ENCODE measurements around the gene NDUFS6. TPM values are rescaled to one million over a fixed set of nuclear protein-coding genes. Genes with fewer than 3 reads are reported as not detected.

The NDUFS6 gene
- polyA plus RNA-seq = 10 to 100 TPM; 41.8 to 67.4 TPM

DNA sequence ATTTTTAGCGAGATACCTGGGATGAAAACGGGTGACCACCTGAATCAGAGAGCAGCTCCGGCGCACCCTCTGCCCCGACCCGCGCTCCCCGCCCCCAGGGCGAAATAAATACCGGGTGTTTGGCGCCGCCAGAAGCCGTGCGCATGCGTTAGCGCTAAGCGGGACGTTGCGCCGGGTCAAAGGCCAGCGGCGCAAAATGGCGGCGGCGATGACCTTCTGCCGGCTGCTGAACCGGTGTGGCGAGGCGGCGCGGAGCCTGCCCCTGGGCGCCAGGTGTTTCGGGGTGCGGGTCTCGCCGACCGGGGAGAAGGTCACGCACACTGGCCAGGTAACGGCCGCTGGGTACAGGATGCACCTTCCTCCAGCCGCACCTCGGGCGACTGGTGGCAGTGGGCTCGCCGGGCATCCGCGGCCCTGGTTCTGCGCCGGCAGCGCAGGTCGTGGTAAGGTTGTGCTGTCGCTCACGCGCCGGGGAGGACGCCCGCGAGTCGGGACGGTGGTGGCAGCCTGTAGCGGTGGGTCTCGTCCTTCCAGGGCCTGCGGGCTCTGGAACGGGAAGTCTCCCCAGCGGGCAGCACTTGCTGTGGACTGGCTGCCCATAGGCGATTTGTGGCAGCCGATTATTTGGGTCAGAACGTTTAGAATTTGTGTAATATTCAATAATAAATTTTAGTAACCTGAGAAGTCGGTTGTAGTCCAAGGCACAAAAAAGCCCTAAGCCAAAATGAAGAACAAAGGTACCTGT lies at the start of gene NDUFS6:
NDUFS6 (plus strand) TSS at position 186 of the 745 bp plus-strand sequence; CDS start at position 197, 11 bp downstream.
- peak within 1 kb of the TSS; percentile 69 to 88 for H3K27ac ChIP-seq (ENCODE audit: low read depth in 2 of 2, low read length in 1 of 2)
- 0% methylated on average over 66 to 69 of the region's 69 CpGs for WGBS, 2 donors
- no peaks in the 10 kb centered on the region for H3K9me3 ChIP-seq (ENCODE audit: control insufficient read depth in 2 of 2, insufficient read depth in 1 of 2, low read depth in 1 of 2, low read length in 1 of 2)
- no peaks in the 10 kb centered on the region for H3K27me3 ChIP-seq (ENCODE audit: control insufficient read depth in 1 of 2, insufficient read depth in 2 of 2, low read length in 2 of 2)
- H3K36me3 ChIP-seq (ENCODE audit: control insufficient read depth in 2 of 2, insufficient read depth in 2 of 2, low read length in 1 of 2) = peaks cover 15 to 37% of the 10 kb centered on the region in 2 donors
- peaks cover 3 to 5% of the 10 kb centered on the region in 2 donors for H3K4me1 ChIP-seq (ENCODE audit: control insufficient read depth in 2 of 2, insufficient read depth in 2 of 2, low read length in 1 of 2)
- H3K4me3 ChIP-seq (ENCODE audit: low read depth in 1 of 2, low read length in 2 of 2) = peak within 1 kb of the TSS; percentile 81 to 99

DNA sequence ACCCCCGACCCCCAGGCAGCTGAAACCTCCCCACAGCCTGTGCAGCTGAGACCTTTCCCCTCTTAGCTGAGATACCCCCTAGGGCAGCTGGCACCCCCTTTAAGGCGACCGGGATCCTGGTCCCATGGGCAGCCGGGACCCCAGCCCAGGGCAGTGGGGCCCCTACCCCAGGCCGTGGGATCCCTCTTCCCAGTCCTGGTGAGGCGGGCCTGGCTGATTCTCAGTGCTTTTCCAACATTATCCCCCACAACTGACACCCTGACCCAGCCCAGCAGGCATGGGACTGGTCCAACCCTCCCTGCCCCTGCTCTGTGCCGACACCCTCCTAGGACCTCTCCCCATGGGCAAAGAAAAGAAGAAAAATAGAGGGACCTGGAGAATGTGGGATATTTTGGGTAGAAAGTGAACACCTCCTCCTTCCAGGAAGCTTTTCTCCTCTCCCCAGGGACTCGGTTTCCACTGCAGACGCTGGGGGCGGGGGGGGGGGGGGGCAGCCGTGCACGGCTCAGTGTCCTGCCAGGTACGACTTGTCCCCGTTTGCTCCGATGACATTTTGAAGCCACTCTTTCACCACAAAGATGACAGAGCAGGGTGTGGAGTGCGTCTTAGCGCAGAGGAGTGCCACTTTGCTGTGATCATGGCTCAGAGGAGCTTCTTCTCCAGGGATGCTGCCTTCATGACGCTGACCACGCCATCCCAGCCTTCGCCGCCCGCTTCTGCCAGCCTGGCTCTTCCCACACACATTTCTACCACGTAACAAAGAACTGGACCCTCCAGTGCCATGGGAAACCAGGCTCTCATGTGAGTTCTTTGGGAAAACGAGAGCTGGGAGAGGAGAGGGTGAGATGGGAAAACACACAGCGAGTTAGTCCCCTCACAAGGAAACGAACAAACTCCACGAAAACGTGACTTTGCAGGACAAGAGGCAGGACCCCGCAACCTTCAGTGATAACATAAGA lies 49.1 kb upstream of the NDUFS6 start:
- no peaks in the 10 kb centered on the region for H3K36me3 ChIP-seq (ENCODE audit: control insufficient read depth in 2 of 2, insufficient read depth in 2 of 2, low read length in 1 of 2)
- H3K27ac ChIP-seq (ENCODE audit: low read depth in 2 of 2, low read length in 1 of 2) = no peak overlapping the region
- no peaks in the 10 kb centered on the region for H3K9me3 ChIP-seq (ENCODE audit: control insufficient read depth in 2 of 2, insufficient read depth in 1 of 2, low read depth in 1 of 2, low read length in 1 of 2)
- no peak overlapping the region for H3K4me3 ChIP-seq (ENCODE audit: low read depth in 1 of 2, low read length in 2 of 2)
- WGBS, 2 donors = 74 to 78% methylated on average over 27 to 28 of the region's 29 CpGs
- no peaks in the 10 kb centered on the region for H3K27me3 ChIP-seq (ENCODE audit: control insufficient read depth in 1 of 2, insufficient read depth in 2 of 2, low read length in 2 of 2)
- no peaks in the 10 kb centered on the region for H3K4me1 ChIP-seq (ENCODE audit: control insufficient read depth in 2 of 2, insufficient read depth in 2 of 2, low read length in 1 of 2)

DNA sequence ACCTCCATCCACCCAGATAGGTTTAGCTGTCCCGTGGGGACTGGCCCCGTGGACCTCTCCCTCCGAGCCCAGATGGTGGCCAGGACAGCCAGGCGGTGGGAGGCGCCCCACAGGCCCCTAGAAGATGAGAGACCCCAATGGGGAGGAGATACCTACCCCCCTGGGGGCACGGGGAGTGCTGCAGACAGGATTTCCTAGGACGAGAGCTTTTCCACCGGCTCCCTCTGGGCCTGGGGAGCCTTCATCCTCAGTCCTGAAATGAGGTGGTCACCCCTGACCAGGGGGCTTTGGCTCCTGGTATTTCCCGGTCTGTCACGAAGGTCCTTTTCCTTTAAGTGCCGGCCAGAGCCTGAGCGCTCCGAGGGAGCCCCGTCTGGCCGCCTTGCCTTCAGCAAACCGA lies 48.3 kb upstream of the NDUFS6 start:
- H3K4me1 ChIP-seq (ENCODE audit: control insufficient read depth in 2 of 2, insufficient read depth in 2 of 2, low read length in 1 of 2) = no peaks in the 10 kb centered on the region
- no peaks in the 10 kb centered on the region for H3K27me3 ChIP-seq (ENCODE audit: control insufficient read depth in 1 of 2, insufficient read depth in 2 of 2, low read length in 2 of 2)
- no peak overlapping the region for H3K4me3 ChIP-seq (ENCODE audit: low read depth in 1 of 2, low read length in 2 of 2)
- H3K9me3 ChIP-seq (ENCODE audit: control insufficient read depth in 2 of 2, insufficient read depth in 1 of 2, low read depth in 1 of 2, low read length in 1 of 2) = peaks cover 0 to 2% of the 10 kb centered on the region in 2 donors
- 73 to 77% methylated on average over 16 of the region's 16 CpGs for WGBS, 2 donors
- H3K27ac ChIP-seq (ENCODE audit: low read depth in 2 of 2, low read length in 1 of 2) = no peak overlapping the region
- H3K36me3 ChIP-seq (ENCODE audit: control insufficient read depth in 2 of 2, insufficient read depth in 2 of 2, low read length in 1 of 2) = no peaks in the 10 kb centered on the region

DNA sequence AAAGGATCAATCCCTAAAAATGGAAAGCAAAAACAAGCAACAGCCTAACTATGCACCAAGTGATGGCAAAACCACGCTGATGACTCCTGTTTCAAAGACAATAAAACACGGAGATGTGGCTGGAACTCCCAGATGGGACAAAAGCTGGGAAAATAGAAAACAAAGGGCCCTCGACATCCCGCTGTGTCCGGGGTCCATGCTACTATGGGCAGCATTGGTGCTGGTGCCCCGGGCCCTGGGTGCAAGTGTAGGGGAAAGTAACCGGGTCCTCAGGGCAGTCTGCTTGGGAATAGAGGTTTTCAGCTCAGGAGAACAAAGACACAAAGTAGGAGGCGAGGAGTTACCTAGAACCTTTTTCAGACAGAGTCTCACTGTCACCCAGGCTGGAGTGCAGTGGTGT lies 47.7 kb upstream of the NDUFS6 start:
- Histone ChIP-seq H3K27me3 (ENCODE audit: control insufficient read depth in 1 of 2, insufficient read depth in 2 of 2, low read length in 2 of 2) (no peaks in the 10 kb centered on the region), H3K4me3 (ENCODE audit: low read depth in 1 of 2, low read length in 2 of 2) (no peak overlapping the region), H3K9me3 (ENCODE audit: control insufficient read depth in 2 of 2, insufficient read depth in 1 of 2, low read depth in 1 of 2, low read length in 1 of 2) (peaks cover 0 to 2% of the 10 kb centered on the region in 2 donors), H3K27ac (ENCODE audit: low read depth in 2 of 2, low read length in 1 of 2) (no peak overlapping the region), H3K4me1 (ENCODE audit: control insufficient read depth in 2 of 2, insufficient read depth in 2 of 2, low read length in 1 of 2) (no peaks in the 10 kb centered on the region), H3K36me3 (ENCODE audit: control insufficient read depth in 2 of 2, insufficient read depth in 2 of 2, low read length in 1 of 2) (no peaks in the 10 kb centered on the region)
- WGBS, 2 donors = 85% methylated on average over 8 of the region's 8 CpGs

DNA sequence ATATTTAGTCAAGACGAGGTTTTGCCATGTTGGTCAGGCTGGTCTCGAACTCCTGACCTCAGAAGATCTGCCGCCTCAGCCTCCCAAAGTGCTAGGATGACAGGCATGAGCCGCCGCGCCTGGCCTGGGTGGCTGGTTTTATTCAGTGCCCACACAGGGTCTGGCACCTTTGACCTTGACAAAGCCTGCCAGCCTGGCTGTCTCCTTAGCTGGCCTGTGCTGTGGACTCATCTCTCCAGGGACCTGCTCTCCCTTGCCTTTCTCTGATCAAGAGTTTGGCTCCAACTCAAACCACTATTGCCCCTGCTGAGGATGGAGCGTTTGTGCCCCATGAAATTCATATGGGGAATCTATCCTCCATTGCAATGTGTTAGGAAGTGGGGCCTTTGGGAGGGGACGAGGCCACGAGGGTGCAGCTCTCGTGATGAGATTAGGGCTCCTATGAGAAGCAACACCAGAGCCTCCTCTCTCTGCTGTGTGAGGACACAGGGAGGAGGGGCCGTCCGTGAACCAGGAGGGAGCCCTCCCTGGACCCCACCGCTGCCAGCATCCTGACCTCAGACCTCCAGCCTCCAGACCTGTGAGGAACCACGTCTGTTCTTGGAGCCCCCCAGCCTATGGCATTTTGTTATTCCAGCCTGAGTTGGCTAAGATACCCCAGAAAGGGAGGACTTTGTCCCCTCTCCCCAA lies 46.5 kb upstream of the NDUFS6 start:
- Histone ChIP-seq H3K4me3 (ENCODE audit: low read depth in 1 of 2, low read length in 2 of 2) (no peak overlapping the region), H3K9me3 (ENCODE audit: control insufficient read depth in 2 of 2, insufficient read depth in 1 of 2, low read depth in 1 of 2, low read length in 1 of 2) (peaks cover 0 to 2% of the 10 kb centered on the region in 2 donors), H3K4me1 (ENCODE audit: control insufficient read depth in 2 of 2, insufficient read depth in 2 of 2, low read length in 1 of 2) (no peaks in the 10 kb centered on the region), H3K27me3 (ENCODE audit: control insufficient read depth in 1 of 2, insufficient read depth in 2 of 2, low read length in 2 of 2) (no peaks in the 10 kb centered on the region), H3K27ac (ENCODE audit: low read depth in 2 of 2, low read length in 1 of 2) (no peak overlapping the region), H3K36me3 (ENCODE audit: control insufficient read depth in 2 of 2, insufficient read depth in 2 of 2, low read length in 1 of 2) (no peaks in the 10 kb centered on the region)
- WGBS, 2 donors = 73 to 74% methylated on average over 14 of the region's 14 CpGs

DNA sequence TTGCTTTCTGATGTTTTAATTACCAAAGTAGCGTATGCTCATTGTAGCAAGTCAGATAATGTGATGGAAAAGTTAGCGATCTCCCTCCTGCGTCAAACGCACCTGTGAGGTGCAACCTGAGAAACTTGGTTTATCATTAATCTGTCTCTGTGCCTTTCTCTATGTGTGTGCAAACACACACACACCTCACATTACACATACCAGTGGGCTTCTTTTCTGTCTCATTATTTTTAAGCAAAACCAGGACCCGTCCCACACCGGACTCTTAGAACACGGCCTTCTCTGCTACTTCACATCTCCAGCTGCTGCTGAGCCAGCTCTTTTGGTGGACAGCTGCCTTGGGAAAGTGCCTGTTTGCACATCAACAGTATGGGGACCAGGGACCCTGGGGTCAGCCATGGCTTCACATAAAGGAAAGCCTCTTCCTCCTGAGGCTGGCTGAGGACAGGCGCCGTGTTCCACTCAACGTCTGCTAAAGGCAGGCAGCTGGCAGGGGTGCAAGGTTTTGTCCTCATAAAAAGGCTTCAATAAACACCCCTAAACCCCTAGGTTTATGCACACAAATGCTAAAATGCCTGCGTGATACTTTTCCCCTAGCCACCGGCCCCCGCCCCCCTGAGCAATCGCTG lies 45.8 kb upstream of the NDUFS6 start:
- Histone ChIP-seq H3K27ac (ENCODE audit: low read depth in 2 of 2, low read length in 1 of 2) (no peak overlapping the region), H3K4me1 (ENCODE audit: control insufficient read depth in 2 of 2, insufficient read depth in 2 of 2, low read length in 1 of 2) (no peaks in the 10 kb centered on the region), H3K4me3 (ENCODE audit: low read depth in 1 of 2, low read length in 2 of 2) (no peak overlapping the region), H3K36me3 (ENCODE audit: control insufficient read depth in 2 of 2, insufficient read depth in 2 of 2, low read length in 1 of 2) (no peaks in the 10 kb centered on the region), H3K27me3 (ENCODE audit: control insufficient read depth in 1 of 2, insufficient read depth in 2 of 2, low read length in 2 of 2) (no peaks in the 10 kb centered on the region), H3K9me3 (ENCODE audit: control insufficient read depth in 2 of 2, insufficient read depth in 1 of 2, low read depth in 1 of 2, low read length in 1 of 2) (peaks cover 0 to 2% of the 10 kb centered on the region in 2 donors)
- 50 to 67% methylated on average over 14 of the region's 14 CpGs for WGBS, 2 donors

DNA sequence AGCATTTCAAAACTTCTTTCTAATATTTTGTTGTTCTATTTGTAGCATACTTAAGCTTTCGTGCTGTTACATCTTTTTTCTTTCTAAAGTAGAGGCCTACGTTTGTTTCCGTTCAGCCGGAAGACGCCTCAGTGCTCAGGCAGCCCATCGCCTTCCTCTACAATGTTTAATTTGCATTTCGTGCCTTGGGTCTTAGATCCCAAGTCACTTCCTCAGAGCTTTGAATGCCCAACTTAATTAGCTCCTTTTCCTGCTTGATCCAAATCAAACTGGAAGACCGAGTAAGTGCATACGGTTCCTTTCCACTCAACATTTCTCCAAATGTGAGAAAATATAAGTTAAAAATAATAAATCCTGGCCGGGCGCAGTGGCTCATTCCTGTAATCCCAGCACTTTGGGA lies 44.7 kb upstream of the NDUFS6 start:
- Histone ChIP-seq H3K27ac (ENCODE audit: low read depth in 2 of 2, low read length in 1 of 2) (no peak overlapping the region), H3K36me3 (ENCODE audit: control insufficient read depth in 2 of 2, insufficient read depth in 2 of 2, low read length in 1 of 2) (no peaks in the 10 kb centered on the region), H3K9me3 (ENCODE audit: control insufficient read depth in 2 of 2, insufficient read depth in 1 of 2, low read depth in 1 of 2, low read length in 1 of 2) (peaks cover 0 to 2% of the 10 kb centered on the region in 2 donors), H3K4me3 (ENCODE audit: low read depth in 1 of 2, low read length in 2 of 2) (no peak overlapping the region), H3K27me3 (ENCODE audit: control insufficient read depth in 1 of 2, insufficient read depth in 2 of 2, low read length in 2 of 2) (no peaks in the 10 kb centered on the region), H3K4me1 (ENCODE audit: control insufficient read depth in 2 of 2, insufficient read depth in 2 of 2, low read length in 1 of 2) (no peaks in the 10 kb centered on the region)
- 74 to 84% methylated on average over 11 of the region's 11 CpGs for WGBS, 2 donors

DNA sequence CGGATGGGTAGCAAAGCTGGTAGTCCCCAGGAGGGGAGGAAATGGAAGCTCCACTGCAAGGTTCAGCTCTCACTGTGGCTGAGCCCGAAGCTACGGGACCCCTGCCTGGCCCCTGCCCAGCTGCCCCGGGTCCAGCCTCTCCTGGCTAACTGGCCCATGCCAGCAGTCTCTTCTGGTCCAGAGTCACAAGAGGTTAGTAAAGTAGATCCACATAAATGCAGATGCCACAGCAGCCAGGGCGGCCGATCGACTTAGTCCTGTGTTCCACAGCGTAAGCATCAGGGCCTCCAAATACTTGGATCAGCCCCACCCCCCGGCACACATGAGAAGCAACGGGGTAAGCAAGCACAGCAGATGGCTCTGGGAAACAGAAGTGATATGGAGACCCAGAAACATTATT lies 43.7 kb upstream of the NDUFS6 start:
- H3K36me3 ChIP-seq (ENCODE audit: control insufficient read depth in 2 of 2, insufficient read depth in 2 of 2, low read length in 1 of 2) = no peaks in the 10 kb centered on the region
- 89 to 91% methylated on average over 10 of the region's 10 CpGs for WGBS, 2 donors
- H3K27me3 ChIP-seq (ENCODE audit: control insufficient read depth in 1 of 2, insufficient read depth in 2 of 2, low read length in 2 of 2) = no peaks in the 10 kb centered on the region
- no peak overlapping the region for H3K27ac ChIP-seq (ENCODE audit: low read depth in 2 of 2, low read length in 1 of 2)
- H3K9me3 ChIP-seq (ENCODE audit: control insufficient read depth in 2 of 2, insufficient read depth in 1 of 2, low read depth in 1 of 2, low read length in 1 of 2) = peaks cover 0 to 2% of the 10 kb centered on the region in 2 donors
- no peaks in the 10 kb centered on the region for H3K4me1 ChIP-seq (ENCODE audit: control insufficient read depth in 2 of 2, insufficient read depth in 2 of 2, low read length in 1 of 2)
- no peak overlapping the region for H3K4me3 ChIP-seq (ENCODE audit: low read depth in 1 of 2, low read length in 2 of 2)

DNA sequence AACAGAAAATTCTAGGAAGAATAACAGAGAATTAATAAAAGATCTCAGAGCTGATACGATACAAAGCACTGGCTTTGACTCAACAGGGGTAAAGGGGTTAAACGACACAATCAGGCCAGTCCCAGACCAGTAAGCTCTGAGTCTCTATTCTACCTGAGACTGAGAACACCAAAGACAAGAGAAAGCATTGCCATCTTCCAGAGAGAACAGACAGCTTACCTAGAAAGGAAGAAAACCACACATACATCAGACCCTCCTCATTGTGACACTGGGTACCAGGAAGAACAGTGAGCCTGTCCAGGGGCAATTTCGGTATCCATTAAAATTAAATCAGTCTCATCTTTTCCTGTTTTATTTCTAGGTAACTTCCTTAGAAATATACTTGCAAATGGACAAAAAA lies 42.6 kb upstream of the NDUFS6 start:
- no peak overlapping the region for H3K27ac ChIP-seq (ENCODE audit: low read depth in 2 of 2, low read length in 1 of 2)
- H3K4me3 ChIP-seq (ENCODE audit: low read depth in 1 of 2, low read length in 2 of 2) = no peak overlapping the region

More for the DNA sequence above, 42.6 kb upstream of the NDUFS6 start:
- Histone ChIP-seq H3K4me1 (ENCODE audit: control insufficient read depth in 2 of 2, insufficient read depth in 2 of 2, low read length in 1 of 2) (no peaks in the 10 kb centered on the region), H3K36me3 (ENCODE audit: control insufficient read depth in 2 of 2, insufficient read depth in 2 of 2, low read length in 1 of 2) (no peaks in the 10 kb centered on the region), H3K27me3 (ENCODE audit: control insufficient read depth in 1 of 2, insufficient read depth in 2 of 2, low read length in 2 of 2) (no peaks in the 10 kb centered on the region), H3K9me3 (ENCODE audit: control insufficient read depth in 2 of 2, insufficient read depth in 1 of 2, low read depth in 1 of 2, low read length in 1 of 2) (peaks cover 0 to 2% of the 10 kb centered on the region in 2 donors)
- WGBS, 2 donors = 86 to 92% methylated on average over 3 of the region's 3 CpGs

Measured in esophagus (tissue), 2 donors.